Smooth muscle cell (in vitro differentiated cells): ENCODE measurements around the gene CYTIP. TPM values are rescaled to one million over a fixed set of nuclear protein-coding genes. Genes with fewer than 3 reads are reported as not detected.
"Not testable (repeated sequence)": the region's sequence is repeated elsewhere in the genome, so short reads cannot be mapped to it uniquely, and the experiment has no call there.

ENCODE experiments used
- DNase-seq: peaks from one replicate; lab custom pipeline; 2025; ENCODE audit not compliant: unreplicated experiment; lab: John Stamatoyannopoulos, UW
- H2AFZ ChIP-seq: fragments of 200-600 bp; sonication (generic); 2 replicates; pipeline ENCODE4 v1.6.0; 2016; ENCODE audit warnings: antibody characterized with exemption, low read depth, mild to moderate bottlenecking
- H3F3A ChIP-seq: fragments of 200-600 bp; sonication (generic); 2 replicates; pipeline ENCODE4 v1.6.0; 2017; ENCODE audit warnings: antibody characterized with exemption, low read depth
- H3K27ac ChIP-seq: fragments of 200-600 bp; sonication (generic); 2 replicates; pipeline ENCODE4 v1.5.1; 2016; ENCODE audit warnings: low read depth, mild to moderate bottlenecking
- H3K27me3 ChIP-seq: fragments of 200-600 bp; sonication (generic); 2 replicates; pipeline ENCODE4 v1.6.1; 2016; ENCODE audit warnings: low read depth, mild to moderate bottlenecking
- H3K36me3 ChIP-seq: fragments of 200-600 bp; sonication (generic); 2 replicates; pipeline ENCODE4 v1.5.1; 2016; ENCODE audit warnings: low read depth
- H3K4me1 ChIP-seq: fragments of 200-600 bp; sonication (generic); 2 replicates; pipeline ENCODE4 v1.5.1; 2016; ENCODE audit warnings: low read depth
- H3K4me2 ChIP-seq: fragments of 200-600 bp; sonication (generic); 2 replicates; pipeline ENCODE4 v1.6.0; 2016; ENCODE audit warnings: mild to moderate bottlenecking
- H3K4me3 ChIP-seq: fragments of 200-600 bp; sonication (generic); 2 replicates; pipeline ENCODE4 v1.5.1; 2016; ENCODE audit warnings: mild to moderate bottlenecking
- H3K79me2 ChIP-seq: fragments of 200-600 bp; sonication (generic); 2 replicates; pipeline ENCODE4 v1.6.0; 2016; ENCODE audit warnings: low read depth, mild to moderate bottlenecking
- H3K9ac ChIP-seq: fragments of 200-600 bp; sonication (generic); 2 replicates; pipeline ENCODE4 v1.6.0; 2016; ENCODE audit warnings: low read depth
- H3K9me3 ChIP-seq: fragments of 200-600 bp; sonication (generic); replicated peaks from 2 replicates; pipeline ENCODE4 v1.5.1; 2016; ENCODE audit warnings: low read depth
- H4K20me1 ChIP-seq: fragments of 200-600 bp; sonication (generic); 2 replicates; pipeline ENCODE4 v1.6.0; 2016; ENCODE audit warnings: low read depth
- CTCF ChIP-seq: fragments of 200-600 bp; sonication (generic); IDR thresholded peaks from 2 replicates; pipeline ENCODE4 v1.5.1; 2017; ENCODE audit warnings: borderline replicate concordance, mild to moderate bottlenecking, antibody characterized with exemption; ENCODE audit not compliant: insufficient read depth, poor library complexity, severe bottlenecking
- WGBS: methylation state at CpG from one replicate; pipeline ENCODE4 v1.1.7; 2016; ENCODE audit warnings: low lambda C conversion rate; 5-methylcytosine and 5-hydroxymethylcytosine counted together
- polyA plus RNA-seq: library from polyadenylated mRNA; unstranded; fragments of >200 nt; fragmentation: Nextera tagmentation; extraction: Ambion mirVana; gene quantifications from 2 replicates; pipeline ENCODE4 v1.2.1, GENCODE V29; 2016
- total RNA-seq: library from RNA; depleted of rRNA; stranded (reverse); fragments of >200 nt; gene quantifications from 2 replicates; pipeline ENCODE4 v1.2.3, GENCODE V29; 2014

The CYTIP gene
- total and polyA plus RNA-seq, 2 experiments from 2014 or later, result not detected

GRCh38 chr2:157414050-157414449 lies 29.8 kb downstream of the CYTIP start:
- no peak overlapping the region for H3K4me3 ChIP-seq
- H4K20me1 ChIP-seq, result no peaks in the 10 kb centered on the region
- no peak overlapping the region for H3K27ac ChIP-seq
- TF ChIP-seq CTCF, result no peak
- no peaks in the 10 kb centered on the region for H3K9me3 ChIP-seq
- H3K79me2 ChIP-seq, result no peaks in the 10 kb centered on the region
- no peak overlapping the region for H3K9ac ChIP-seq
- H3F3A ChIP-seq, result no peaks in the 10 kb centered on the region
- H2AFZ ChIP-seq, result no peak overlapping the region
- no peaks in the 10 kb centered on the region for H3K4me1 ChIP-seq
- H3K27me3 ChIP-seq, result no peaks in the 10 kb centered on the region
- WGBS, result 76% methylated on average over 1 of the region's 1 CpG
- no peaks in the 10 kb centered on the region for H3K36me3 ChIP-seq
- DNase-seq, result no peak
- H3K4me2 ChIP-seq, result no peak overlapping the region

GRCh38 chr2:157413326-157414035 lies 30.4 kb downstream of the CYTIP start:
- Histone ChIP-seq H3K4me3 (no peak overlapping the region), H3K4me1 (no peaks in the 10 kb centered on the region), H3K9me3 (no peaks in the 10 kb centered on the region), H3K9ac (no peak overlapping the region), H3K79me2 (no peaks in the 10 kb centered on the region), H3K4me2 (no peak overlapping the region), H4K20me1 (no peaks in the 10 kb centered on the region), H3F3A (no peaks in the 10 kb centered on the region), H3K27ac (no peak overlapping the region), H3K27me3 (no peaks in the 10 kb centered on the region), H2AFZ (no peak overlapping the region), H3K36me3 (no peaks in the 10 kb centered on the region)
- TF ChIP-seq CTCF, result no peak
- no peak for DNase-seq
- WGBS, result 91% methylated on average over 4 of the region's 4 CpGs

GRCh38 chr2:157411624-157412336 lies 32.1 kb downstream of the CYTIP start:
- TF ChIP-seq CTCF, result no peak
- Histone ChIP-seq H3K4me1 (no peaks in the 10 kb centered on the region), H3K4me2 (no peak overlapping the region), H2AFZ (no peak overlapping the region), H3K9me3 (no peaks in the 10 kb centered on the region), H3F3A (no peaks in the 10 kb centered on the region), H3K4me3 (no peak overlapping the region), H4K20me1 (no peaks in the 10 kb centered on the region), H3K27ac (no peak overlapping the region), H3K9ac (no peak overlapping the region), H3K79me2 (no peaks in the 10 kb centered on the region), H3K27me3 (no peaks in the 10 kb centered on the region), H3K36me3 (no peaks in the 10 kb centered on the region)
- no peak for DNase-seq
- 97% methylated on average over 3 of the region's 3 CpGs for WGBS

- H3K27ac ChIP-seq, H3K79me2 ChIP-seq, H3K9ac ChIP-seq, H3F3A ChIP-seq, H2AFZ ChIP-seq, H3K4me1 ChIP-seq, DNase-seq, H4K20me1 ChIP-seq, H3K4me3 ChIP-seq, H3K9me3 ChIP-seq, H3K27me3 ChIP-seq, H3K4me2 ChIP-seq, H3K36me3 ChIP-seq: not testable (repeated sequence)
Measured at GRCh38 chr2:157405398-157405797, 38.5 kb downstream of the CYTIP start.
